ENCODE measurements around the gene EAF1.

DNA sequence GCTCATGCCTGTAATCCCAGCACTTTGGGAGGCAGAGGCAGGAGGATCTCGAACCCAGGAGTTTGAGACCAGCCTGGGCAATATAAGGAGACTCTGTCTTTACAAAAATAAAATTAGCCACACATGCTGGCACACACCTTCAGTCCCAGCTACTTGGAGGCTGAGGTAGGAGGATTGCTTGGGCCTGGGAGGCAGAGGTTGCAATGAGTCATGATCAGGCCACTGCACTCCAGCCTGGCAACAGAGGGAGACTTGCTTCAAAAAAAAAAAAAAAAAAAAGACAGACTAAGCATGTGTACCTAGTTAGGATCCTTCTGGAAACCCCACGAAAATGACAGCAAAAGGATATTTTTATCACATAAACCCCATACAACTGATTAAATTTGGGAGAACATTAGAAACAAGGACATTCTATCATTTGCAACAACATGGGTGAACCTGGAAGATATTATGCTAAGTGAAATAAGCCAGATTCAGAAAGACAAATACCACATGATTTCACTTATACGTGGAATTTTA is 44.9 kb upstream of the EAF1 start:
- TF ChIP-seq ZNF140 (tag by site-specific recombination; IDR thresholded peaks at IDR 0.05) (no peak), HOXA7 (CRISPR knock-in tag; IDR thresholded peaks at IDR 0.05; ENCODE audit: borderline replicate concordance) (no peak), ZNF776 (tag by site-specific recombination; IDR thresholded peaks at IDR 0.05; ENCODE audit: borderline replicate concordance) (no peak), ZNF391 (tag by site-specific recombination; IDR thresholded peaks at IDR 0.05; ENCODE audit: borderline replicate concordance, low read depth) (no peak), ZNF324 (tag by site-specific recombination; IDR thresholded peaks at IDR 0.05) (no peak), ZNF202 (tag by site-specific recombination; IDR thresholded peaks at IDR 0.05; ENCODE audit: borderline replicate concordance) (no peak), ZNF76 (tag by site-specific recombination; IDR thresholded peaks at IDR 0.05; ENCODE audit: borderline replicate concordance, low read depth) (no peak)
- TF ChIP-seq, protein P1, sequence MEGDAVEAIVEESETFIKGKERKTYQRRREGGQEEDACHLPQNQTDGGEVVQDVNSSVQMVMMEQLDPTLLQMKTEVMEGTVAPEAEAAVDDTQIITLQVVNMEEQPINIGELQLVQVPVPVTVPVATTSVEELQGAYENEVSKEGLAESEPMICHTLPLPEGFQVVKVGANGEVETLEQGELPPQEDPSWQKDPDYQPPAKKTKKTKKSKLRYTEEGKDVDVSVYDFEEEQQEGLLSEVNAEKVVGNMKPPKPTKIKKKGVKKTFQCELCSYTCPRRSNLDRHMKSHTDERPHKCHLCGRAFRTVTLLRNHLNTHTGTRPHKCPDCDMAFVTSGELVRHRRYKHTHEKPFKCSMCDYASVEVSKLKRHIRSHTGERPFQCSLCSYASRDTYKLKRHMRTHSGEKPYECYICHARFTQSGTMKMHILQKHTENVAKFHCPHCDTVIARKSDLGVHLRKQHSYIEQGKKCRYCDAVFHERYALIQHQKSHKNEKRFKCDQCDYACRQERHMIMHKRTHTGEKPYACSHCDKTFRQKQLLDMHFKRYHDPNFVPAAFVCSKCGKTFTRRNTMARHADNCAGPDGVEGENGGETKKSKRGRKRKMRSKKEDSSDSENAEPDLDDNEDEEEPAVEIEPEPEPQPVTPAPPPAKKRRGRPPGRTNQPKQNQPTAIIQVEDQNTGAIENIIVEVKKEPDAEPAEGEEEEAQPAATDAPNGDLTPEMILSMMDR (tag by site-specific recombination; IDR thresholded peaks at IDR 0.05): no peak
- TF ChIP-seq, protein P2, sequence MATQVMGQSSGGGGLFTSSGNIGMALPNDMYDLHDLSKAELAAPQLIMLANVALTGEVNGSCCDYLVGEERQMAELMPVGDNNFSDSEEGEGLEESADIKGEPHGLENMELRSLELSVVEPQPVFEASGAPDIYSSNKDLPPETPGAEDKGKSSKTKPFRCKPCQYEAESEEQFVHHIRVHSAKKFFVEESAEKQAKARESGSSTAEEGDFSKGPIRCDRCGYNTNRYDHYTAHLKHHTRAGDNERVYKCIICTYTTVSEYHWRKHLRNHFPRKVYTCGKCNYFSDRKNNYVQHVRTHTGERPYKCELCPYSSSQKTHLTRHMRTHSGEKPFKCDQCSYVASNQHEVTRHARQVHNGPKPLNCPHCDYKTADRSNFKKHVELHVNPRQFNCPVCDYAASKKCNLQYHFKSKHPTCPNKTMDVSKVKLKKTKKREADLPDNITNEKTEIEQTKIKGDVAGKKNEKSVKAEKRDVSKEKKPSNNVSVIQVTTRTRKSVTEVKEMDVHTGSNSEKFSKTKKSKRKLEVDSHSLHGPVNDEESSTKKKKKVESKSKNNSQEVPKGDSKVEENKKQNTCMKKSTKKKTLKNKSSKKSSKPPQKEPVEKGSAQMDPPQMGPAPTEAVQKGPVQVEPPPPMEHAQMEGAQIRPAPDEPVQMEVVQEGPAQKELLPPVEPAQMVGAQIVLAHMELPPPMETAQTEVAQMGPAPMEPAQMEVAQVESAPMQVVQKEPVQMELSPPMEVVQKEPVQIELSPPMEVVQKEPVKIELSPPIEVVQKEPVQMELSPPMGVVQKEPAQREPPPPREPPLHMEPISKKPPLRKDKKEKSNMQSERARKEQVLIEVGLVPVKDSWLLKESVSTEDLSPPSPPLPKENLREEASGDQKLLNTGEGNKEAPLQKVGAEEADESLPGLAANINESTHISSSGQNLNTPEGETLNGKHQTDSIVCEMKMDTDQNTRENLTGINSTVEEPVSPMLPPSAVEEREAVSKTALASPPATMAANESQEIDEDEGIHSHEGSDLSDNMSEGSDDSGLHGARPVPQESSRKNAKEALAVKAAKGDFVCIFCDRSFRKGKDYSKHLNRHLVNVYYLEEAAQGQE (tag by site-specific recombination; IDR thresholded peaks at IDR 0.05): no peak
